Cardiac septum (tissue), 1 donor: ENCODE results near the gene SEMA4D. TPM values are rescaled to one million over a fixed set of nuclear protein-coding genes. Genes with fewer than 3 reads are reported as not detected.
"Not testable (repeated sequence)": the region's sequence is repeated elsewhere in the genome, so short reads cannot be mapped to it uniquely, and the experiment has no call there.

Experiments
- DNase-seq: peaks from one replicate; pipeline ENCODE4 v3.0.0-alpha.2; 2020; ENCODE audit warnings: low spot score
- intact Hi-C: fragments of 100-400 bp; cut with DNase I; formaldehyde crosslinking; loops from one replicate; pipeline ENCODE4 v1.14.0; 2022
- total RNA-seq: library from RNA; stranded (reverse); fragmentation: NEBNext Ultra II Directional; extraction: Animal tissue kit (Norgen Biotek cat#: 25700); gene quantifications from one replicate; pipeline ENCODE4 v1.2.1, GENCODE V29; 2021
- donor health status: DM: no; HTN: no; CAD: no.

SEMA4D gene
- total RNA-seq, 1 donor from 2014 or later = 21.4 TPM

GRCh38 chr9:89383721-89384300 is 114.1 kb downstream of the SEMA4D start:
- DNase-seq = no peak
- intact Hi-C loops = no loop called here

- intact Hi-C loops = no loop called here
- DNase-seq = no peak
Measured at GRCh38 chr9:89383030-89383720, 114.7 kb downstream of the SEMA4D start.

- intact Hi-C loops = no loop called here
- DNase-seq = no peak
Measured at GRCh38 chr9:89382026-89382986, 115.6 kb downstream of the SEMA4D start.

- no peak for DNase-seq
- intact Hi-C loops = no loop called here
Measured at GRCh38 chr9:89381308-89381609, 116.7 kb downstream of the SEMA4D start.

GRCh38 chr9:89380437-89381307 is 117.2 kb downstream of the SEMA4D start:
- DNase-seq = no peak
- intact Hi-C loops = no loop called here

- intact Hi-C loops = loop anchor here (10.0 kb wide), 1 partner anchor 165 kb away; no protein-coding TSS in a partner anchor
Measured at GRCh38 chr9:89379508-89380115, 118.3 kb downstream of the SEMA4D start.

GRCh38 chr9:89379031-89379430 is 118.9 kb downstream of the SEMA4D start:
- no peak for DNase-seq
- intact Hi-C loops = loop anchor here (10.0 kb wide), 1 partner anchor 166 kb away; no protein-coding TSS in a partner anchor

More at GRCh38 chr9:89379508-89380115, 118.3 kb downstream of the SEMA4D start:
- DNase-seq = no peak

GRCh38 chr9:89378541-89378940 is 119.4 kb downstream of the SEMA4D start:
- no peak for DNase-seq
- intact Hi-C loops = loop anchor here (10.0 kb wide), 1 partner anchor 166 kb away; no protein-coding TSS in a partner anchor

- intact Hi-C loops = loop anchor here (10.0 kb wide), 1 partner anchor 167 kb away; no protein-coding TSS in a partner anchor
- no peak for DNase-seq
Measured at GRCh38 chr9:89377411-89377810, 120.5 kb downstream of the SEMA4D start.

GRCh38 chr9:89376741-89377351 is 121.1 kb downstream of the SEMA4D start:
- DNase-seq = no peak
- intact Hi-C loops = loop anchor here (10.0 kb wide), 1 partner anchor 168 kb away; no protein-coding TSS in a partner anchor

- intact Hi-C loops = loop anchor here (10.0 kb wide), 1 partner anchor 169 kb away; no protein-coding TSS in a partner anchor
- DNase-seq = no peak
Measured at GRCh38 chr9:89376286-89376685, 121.6 kb downstream of the SEMA4D start.

GRCh38 chr9:89375191-89375760 is 122.6 kb downstream of the SEMA4D start:
- no peak for DNase-seq
- intact Hi-C loops = loop anchor here (10.0 kb wide), 1 partner anchor 170 kb away; no protein-coding TSS in a partner anchor

- intact Hi-C loops = loop anchor here (10.0 kb wide), 1 partner anchor 171 kb away; no protein-coding TSS in a partner anchor
- no peak for DNase-seq
Measured at GRCh38 chr9:89374176-89374575, 123.7 kb downstream of the SEMA4D start.

- DNase-seq = no peak
- intact Hi-C loops = loop anchor here (10.0 kb wide), 1 partner anchor 172 kb away; no protein-coding TSS in a partner anchor
Measured at GRCh38 chr9:89372979-89373378, 124.9 kb downstream of the SEMA4D start.

- intact Hi-C loops = loop anchor here (10.0 kb wide), 1 partner anchor 172 kb away; no protein-coding TSS in a partner anchor
- DNase-seq = no peak
Measured at GRCh38 chr9:89372230-89372816, 125.6 kb downstream of the SEMA4D start.

GRCh38 chr9:89371791-89372190 is 126.1 kb downstream of the SEMA4D start:
- DNase-seq = not testable (repeated sequence)
- intact Hi-C loops = loop anchor here (10.0 kb wide), 1 partner anchor 173 kb away; no protein-coding TSS in a partner anchor

GRCh38 chr9:89370593-89370992 is 127.3 kb downstream of the SEMA4D start:
- no peak for DNase-seq
- intact Hi-C loops = loop anchor here (10.0 kb wide), 1 partner anchor 174 kb away; no protein-coding TSS in a partner anchor
